K562 (cell line): ENCODE data around the gene ADRA2A. TPM values are rescaled to one million over a fixed set of nuclear protein-coding genes. Genes with fewer than 3 reads are reported as not detected.

ENCODE experiments used
- ARID3B ChIP-seq: fragments of 250-450 bp; sonication (Bioruptor Pico); IDR thresholded peaks from 2 replicates; pipeline ENCODE4 v1.4.0; 2020; ENCODE audit warnings: borderline replicate concordance
- TARDBP ChIP-seq: fragments of 450-650 bp; IDR thresholded peaks from 2 replicates; pipeline ENCODE4 v1.6.1; 2016
- TEAD1 ChIP-seq, 2 experiments: fragments of 450-650 bp in 1 of 2; sonication (generic) in 1 of 2; formaldehyde crosslinking; IDR thresholded peaks; 2 replicates each; pipeline versions ENCODE4 v1.4.0 to v1.8.0; 2020 to 2022; ENCODE audit warnings: mild to moderate bottlenecking in 2 of 2, missing genetic modification reagents in 1 of 2
- THAP12 ChIP-seq: fragments of 250-450 bp; sonication (Bioruptor Pico); IDR thresholded peaks from 2 replicates; pipeline ENCODE4 v1.9.0; 2021; ENCODE audit warnings: mild to moderate bottlenecking, inconsistent platforms
- ZNF609 ChIP-seq: sonication (generic); formaldehyde crosslinking; IDR thresholded peaks from 2 replicates; pipeline ENCODE4 v1.8.1; 2023; ENCODE audit warnings: missing genetic modification reagents, mild to moderate bottlenecking, borderline replicate concordance
- ZNF695 ChIP-seq: fragments of 450-650 bp; formaldehyde crosslinking; IDR thresholded peaks from 2 replicates; pipeline ENCODE4 v1.4.0; 2020; ENCODE audit warnings: mild to moderate bottlenecking, moderate library complexity
- polyA plus RNA-seq, 8 experiments: library from polyadenylated mRNA; depleted of rRNA in 4 of 8; stranded (reverse) in 5 of 8; unstranded in 3 of 8; fragments of >200 nt; fragmentation: Nextera tagmentation in 2 of 8; fragmentation: Illumina TruSeq in 1 of 8; extraction: Ambion mirVana in 2 of 8; extraction: Trizol in 1 of 8; gene quantifications; 2 replicates each; pipeline versions ENCODE4 v1.2.1 to v1.2.3, GENCODE V29; 2011 to 2014; ENCODE audit warnings: inconsistent platforms in 1 of 8, missing spikeins in 1 of 8
- total RNA-seq, 7 experiments: library from RNA; depleted of rRNA in 6 of 7; stranded (reverse); fragments of >200 nt in 6 of 7; fragmentation: Illumina TruSeq in 2 of 7; extraction: Trizol in 2 of 7; gene quantifications; 2 replicates each; pipeline versions ENCODE4 v1.2.1 to v1.2.3, GENCODE V29; 2011 to 2021; ENCODE audit warnings: low replicate concordance in 1 of 7

Gene ADRA2A
- total and polyA plus RNA-seq, 9 of the 15 experiments (the other 6 are each of a cell fraction or from before 2014, with no cell fraction given), result not detected

GRCh38 chr10:111034598-111035310 is 42.1 kb upstream of the ADRA2A start (continued):
- TF ChIP-seq ZNF609 (CRISPR knock-in tag) (no peak), ARID3B (no peak), THAP12 (no peak), TEAD1 (CRISPR knock-in tag; IDR thresholded peaks at IDR 0.05) (no peak), ZNF695 (CRISPR knock-in tag) (no peak), TARDBP (no peak)
